ENCODE measurements around the gene STEAP1B.

The STEAP1B gene

DNA sequence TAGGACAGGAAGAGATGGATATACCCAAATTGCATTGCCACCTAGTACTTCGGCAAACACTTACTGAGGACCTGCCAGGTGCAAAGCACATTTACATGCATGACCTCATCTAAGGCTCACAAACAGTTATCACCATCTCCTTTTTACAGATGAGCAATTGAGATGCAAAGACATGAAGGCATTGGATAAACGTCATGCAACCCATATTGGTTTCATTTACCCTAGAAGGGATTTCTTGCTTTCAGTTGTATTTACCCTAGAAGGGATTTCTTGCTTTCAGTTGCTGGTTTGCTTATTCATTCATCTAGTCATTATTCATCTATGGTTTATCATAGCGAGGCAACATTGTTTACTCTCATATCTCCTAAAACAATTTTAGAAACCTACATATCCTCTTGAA lies 52.2 kb downstream of the STEAP1B start:
- Histone ChIP-seq H3K9me3 (ENCODE audit: insufficient read depth, low read length) (no peaks in the 10 kb centered on the region), H3K4me1 (ENCODE audit: low read length) (peaks cover 66% of the 10 kb centered on the region), H4K20me1 (ENCODE audit: insufficient read depth, low read length) (peaks cover 32% of the 10 kb centered on the region), H3K27me3 (ENCODE audit: low read depth, low read length) (no peaks in the 10 kb centered on the region), H3K9ac (ENCODE audit: low read length) (no peak overlapping the region), H3K4me3 (ENCODE audit: low read length) (no peak overlapping the region), H2AFZ (ENCODE audit: low read depth, low read length) (no peak overlapping the region), H3K4me2 (ENCODE audit: low read length) (peak overlapping the region; percentile 64), H3K79me2 (ENCODE audit: low read length) (no peaks in the 10 kb centered on the region), H3K27ac (ENCODE audit: low read length) (peak overlapping the region; percentile 73), H3K36me3 (replicated peaks; ENCODE audit: low read depth, low read length) (peaks cover 9% of the 10 kb centered on the region)
- TF ChIP-seq, protein P1, sequence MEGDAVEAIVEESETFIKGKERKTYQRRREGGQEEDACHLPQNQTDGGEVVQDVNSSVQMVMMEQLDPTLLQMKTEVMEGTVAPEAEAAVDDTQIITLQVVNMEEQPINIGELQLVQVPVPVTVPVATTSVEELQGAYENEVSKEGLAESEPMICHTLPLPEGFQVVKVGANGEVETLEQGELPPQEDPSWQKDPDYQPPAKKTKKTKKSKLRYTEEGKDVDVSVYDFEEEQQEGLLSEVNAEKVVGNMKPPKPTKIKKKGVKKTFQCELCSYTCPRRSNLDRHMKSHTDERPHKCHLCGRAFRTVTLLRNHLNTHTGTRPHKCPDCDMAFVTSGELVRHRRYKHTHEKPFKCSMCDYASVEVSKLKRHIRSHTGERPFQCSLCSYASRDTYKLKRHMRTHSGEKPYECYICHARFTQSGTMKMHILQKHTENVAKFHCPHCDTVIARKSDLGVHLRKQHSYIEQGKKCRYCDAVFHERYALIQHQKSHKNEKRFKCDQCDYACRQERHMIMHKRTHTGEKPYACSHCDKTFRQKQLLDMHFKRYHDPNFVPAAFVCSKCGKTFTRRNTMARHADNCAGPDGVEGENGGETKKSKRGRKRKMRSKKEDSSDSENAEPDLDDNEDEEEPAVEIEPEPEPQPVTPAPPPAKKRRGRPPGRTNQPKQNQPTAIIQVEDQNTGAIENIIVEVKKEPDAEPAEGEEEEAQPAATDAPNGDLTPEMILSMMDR (IDR thresholded peaks at IDR 0.05; ENCODE audit: low read depth, low read length) = no peak
- no peak for TF ChIP-seq EZH2phosphoT487 (IDR thresholded peaks at IDR 0.05; ENCODE audit: low read depth)

DNA sequence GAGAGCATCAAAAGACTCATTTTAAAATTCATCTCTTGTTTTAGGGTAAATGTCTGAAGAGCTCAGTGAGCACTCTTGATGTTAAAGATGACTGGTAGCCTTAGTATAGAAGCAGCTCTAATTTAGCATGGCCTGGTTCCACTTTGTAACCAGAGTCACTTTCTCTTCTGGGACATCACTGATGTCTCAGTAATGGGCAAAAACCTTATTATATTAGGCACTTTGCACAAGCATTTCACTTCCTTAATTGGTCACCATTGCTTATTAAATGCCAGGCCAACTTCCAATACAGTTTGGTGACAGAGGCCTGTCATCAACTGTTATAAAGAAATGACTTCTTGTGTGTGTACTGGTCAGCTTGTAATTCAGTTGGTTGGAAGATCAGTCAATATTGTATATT lies 53.0 kb downstream of the STEAP1B start:
- H3K9ac ChIP-seq (ENCODE audit: low read length) = no peak overlapping the region
- peaks cover 68% of the 10 kb centered on the region for H3K4me1 ChIP-seq (ENCODE audit: low read length)
- H2AFZ ChIP-seq (ENCODE audit: low read depth, low read length) = no peak overlapping the region
- TF ChIP-seq, protein P1 (IDR thresholded peaks at IDR 0.05; ENCODE audit: low read depth, low read length) = no peak
- TF ChIP-seq EZH2phosphoT487 (IDR thresholded peaks at IDR 0.05; ENCODE audit: low read depth) = no peak
- H3K27me3 ChIP-seq (ENCODE audit: low read depth, low read length) = no peaks in the 10 kb centered on the region
- H3K27ac ChIP-seq (ENCODE audit: low read length) = peak overlapping the region; percentile 73
- H3K79me2 ChIP-seq (ENCODE audit: low read length) = no peaks in the 10 kb centered on the region
- peaks cover 13% of the 10 kb centered on the region for H3K36me3 ChIP-seq (replicated peaks; ENCODE audit: low read depth, low read length)
- H3K4me2 ChIP-seq (ENCODE audit: low read length) = peak overlapping the region; percentile 64
- H3K4me3 ChIP-seq (ENCODE audit: low read length) = no peak overlapping the region
- H4K20me1 ChIP-seq (ENCODE audit: insufficient read depth, low read length) = peaks cover 28% of the 10 kb centered on the region
- no peaks in the 10 kb centered on the region for H3K9me3 ChIP-seq (ENCODE audit: insufficient read depth, low read length)

DNA sequence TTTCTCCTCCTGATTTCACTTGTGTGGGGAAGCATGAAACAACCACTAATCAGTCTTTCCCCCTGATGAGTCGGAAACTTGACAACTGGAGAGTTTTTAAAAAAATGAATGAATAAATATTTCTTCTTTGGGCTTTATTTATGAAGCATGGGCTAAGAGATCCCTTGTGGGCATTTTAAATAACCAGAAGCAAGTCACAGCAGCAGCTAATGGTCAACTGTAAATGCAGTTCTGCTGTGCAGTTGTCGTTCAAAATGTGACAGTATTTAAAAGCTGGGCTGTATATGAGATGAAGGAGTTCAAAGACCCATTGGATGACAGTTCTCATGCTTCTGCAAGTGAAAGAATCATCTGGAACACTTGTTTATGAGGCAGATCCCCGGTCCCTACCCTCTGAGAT lies 54.1 kb downstream of the STEAP1B start:
- Histone ChIP-seq H2AFZ (ENCODE audit: low read depth, low read length) (no peak overlapping the region), H3K79me2 (ENCODE audit: low read length) (no peaks in the 10 kb centered on the region), H3K27me3 (ENCODE audit: low read depth, low read length) (no peaks in the 10 kb centered on the region), H3K36me3 (replicated peaks; ENCODE audit: low read depth, low read length) (peaks cover 13% of the 10 kb centered on the region), H3K4me3 (ENCODE audit: low read length) (peak overlapping the region; percentile 38), H3K4me1 (ENCODE audit: low read length) (peaks cover 76% of the 10 kb centered on the region), H3K9me3 (ENCODE audit: insufficient read depth, low read length) (no peaks in the 10 kb centered on the region), H3K9ac (ENCODE audit: low read length) (no peak overlapping the region), H3K4me2 (ENCODE audit: low read length) (peak overlapping the region; percentile 64), H3K27ac (ENCODE audit: low read length) (peak overlapping the region; percentile 73), H4K20me1 (ENCODE audit: insufficient read depth, low read length) (peaks cover 32% of the 10 kb centered on the region)
- TF ChIP-seq EZH2phosphoT487 (IDR thresholded peaks at IDR 0.05; ENCODE audit: low read depth) = no peak
- TF ChIP-seq, protein P1 (IDR thresholded peaks at IDR 0.05; ENCODE audit: low read depth, low read length) = no peak

DNA sequence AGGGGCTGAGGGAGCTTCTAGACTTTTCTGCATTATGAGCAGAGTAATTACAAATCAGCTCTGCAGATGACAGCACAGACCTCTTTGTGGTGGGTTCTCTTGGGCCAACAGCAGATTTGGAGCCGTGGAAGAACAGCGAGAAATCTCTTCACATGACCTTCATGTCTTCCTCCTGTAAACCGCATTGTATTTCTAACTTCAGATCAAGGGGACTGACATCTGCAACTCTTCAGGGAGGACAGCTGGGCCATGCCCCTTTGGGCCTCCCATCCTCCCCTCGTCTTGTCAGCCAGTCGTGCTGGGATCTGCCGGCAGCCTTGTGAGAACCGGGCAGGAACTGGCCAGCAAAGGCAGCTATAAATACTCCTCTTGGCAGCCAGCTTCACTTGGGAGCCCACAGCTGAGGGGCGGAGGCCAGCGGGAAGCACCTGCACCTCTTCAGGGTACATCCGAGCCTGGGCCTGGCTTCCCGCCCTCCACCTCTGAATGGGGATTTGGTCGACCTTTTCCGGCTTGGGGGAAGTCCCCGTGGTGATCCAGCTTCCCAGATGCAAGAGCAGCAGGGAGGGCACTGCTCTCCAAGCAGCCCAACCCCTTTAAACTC lies 54.7 kb downstream of the STEAP1B start:
- Histone ChIP-seq H3K4me3 (ENCODE audit: low read length) (peak overlapping the region; percentile 38), H3K36me3 (replicated peaks; ENCODE audit: low read depth, low read length) (peaks cover 13% of the 10 kb centered on the region), H3K9ac (ENCODE audit: low read length) (peak overlapping the region; percentile 34; the same call in 1 of the 2 replicates), H3K9me3 (ENCODE audit: insufficient read depth, low read length) (no peaks in the 10 kb centered on the region), H2AFZ (ENCODE audit: low read depth, low read length) (no peak overlapping the region), H4K20me1 (ENCODE audit: insufficient read depth, low read length) (peaks cover 32% of the 10 kb centered on the region), H3K4me2 (ENCODE audit: low read length) (peak overlapping the region; percentile 64), H3K27ac (ENCODE audit: low read length) (peak overlapping the region; percentile 73), H3K27me3 (ENCODE audit: low read depth, low read length) (no peaks in the 10 kb centered on the region), H3K79me2 (ENCODE audit: low read length) (no peaks in the 10 kb centered on the region), H3K4me1 (ENCODE audit: low read length) (peaks cover 78% of the 10 kb centered on the region)
- TF ChIP-seq EZH2phosphoT487 (IDR thresholded peaks at IDR 0.05; ENCODE audit: low read depth) = no peak
- TF ChIP-seq, protein P1 (IDR thresholded peaks at IDR 0.05; ENCODE audit: low read depth, low read length) = no peak
